ENCODE results near the gene GSAP. TPM values are rescaled to one million over a fixed set of nuclear protein-coding genes. Genes with fewer than 3 reads are reported as not detected.

The GSAP gene
- total RNA-seq, 1 experiment from 2014 or later = 0.85 TPM

GRCh38 chr7:77354914-77355313, 61.2 kb downstream of the GSAP start:
- POLR2A ChIA-PET = interaction anchor here (0.7 kb wide), 1 partner anchor 78 kb away, joined by 6 read pairs; no protein-coding TSS in a partner anchor
- Histone ChIP-seq H3K27ac (ENCODE audit: low read length) (no peak overlapping the region), H3K27me3 (ENCODE audit: control insufficient read depth, insufficient read depth, low read length) (peaks cover 28% of the 10 kb centered on the region), H3K9me3 (ENCODE audit: control insufficient read depth, insufficient read depth, low read depth, low read length) (no peaks in the 10 kb centered on the region), H3K4me1 (ENCODE audit: control insufficient read depth, insufficient read depth, low read length) (no peaks in the 10 kb centered on the region), H3K36me3 (ENCODE audit: control insufficient read depth, insufficient read depth, low read length) (no peaks in the 10 kb centered on the region), H3K4me3 (ENCODE audit: low read depth in 2 of 2, low read length in 2 of 2) (no peak overlapping the region)
- CTCF ChIA-PET = interaction anchor here (0.6 kb wide), 1 partner anchor 1127 kb away, joined by 5 read pairs; no protein-coding TSS in a partner anchor
- no TSS peak for BruUV-seq (replicated peaks)
- no peak for ATAC-seq
- intact Hi-C loops (cut with micrococcal nuclease; ENCODE audit: unreplicated experiment) = no loop called here
- DNase-seq (ENCODE audit: low read depth, low spot score) = no peak
- TF ChIP-seq POLR2AphosphoS5 (IDR thresholded peaks at IDR 0.05; ENCODE audit: low read depth, low read length) (no peak), SIN3A (IDR thresholded peaks at IDR 0.05; ENCODE audit: borderline replicate concordance, insufficient read depth, low read depth, low read length) (no peak), REST (IDR thresholded peaks at IDR 0.05; ENCODE audit: insufficient read depth in 1 of 2, low read depth in 2 of 2, low read length in 1 of 2) (no peak), TCF7L2 (IDR thresholded peaks at IDR 0.05; ENCODE audit: low read depth, low read length) (no peak)
- TF ChIP-seq, protein P1, sequence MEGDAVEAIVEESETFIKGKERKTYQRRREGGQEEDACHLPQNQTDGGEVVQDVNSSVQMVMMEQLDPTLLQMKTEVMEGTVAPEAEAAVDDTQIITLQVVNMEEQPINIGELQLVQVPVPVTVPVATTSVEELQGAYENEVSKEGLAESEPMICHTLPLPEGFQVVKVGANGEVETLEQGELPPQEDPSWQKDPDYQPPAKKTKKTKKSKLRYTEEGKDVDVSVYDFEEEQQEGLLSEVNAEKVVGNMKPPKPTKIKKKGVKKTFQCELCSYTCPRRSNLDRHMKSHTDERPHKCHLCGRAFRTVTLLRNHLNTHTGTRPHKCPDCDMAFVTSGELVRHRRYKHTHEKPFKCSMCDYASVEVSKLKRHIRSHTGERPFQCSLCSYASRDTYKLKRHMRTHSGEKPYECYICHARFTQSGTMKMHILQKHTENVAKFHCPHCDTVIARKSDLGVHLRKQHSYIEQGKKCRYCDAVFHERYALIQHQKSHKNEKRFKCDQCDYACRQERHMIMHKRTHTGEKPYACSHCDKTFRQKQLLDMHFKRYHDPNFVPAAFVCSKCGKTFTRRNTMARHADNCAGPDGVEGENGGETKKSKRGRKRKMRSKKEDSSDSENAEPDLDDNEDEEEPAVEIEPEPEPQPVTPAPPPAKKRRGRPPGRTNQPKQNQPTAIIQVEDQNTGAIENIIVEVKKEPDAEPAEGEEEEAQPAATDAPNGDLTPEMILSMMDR (IDR thresholded peaks at IDR 0.05) = no peak
- in situ Hi-C loops (cut with HindIII; ENCODE audit: low pct_unique_long_range_greater_than_20kb, low sequenced_read_pairs) = no loop called here

- no TSS peak for BruUV-seq (replicated peaks)
- ChIA-PET POLR2A (interaction anchor here (0.6 to 0.7 kb wide), 2 partner anchors 78 to 928 kb away, joined by 3 to 6 read pairs; no protein-coding TSS in a partner anchor), CTCF (interaction anchor here (0.6 kb wide), 1 partner anchor 1126 kb away, joined by 5 read pairs; no protein-coding TSS in a partner anchor)
- TF ChIP-seq, protein P1 (IDR thresholded peaks at IDR 0.05) = no peak
- TF ChIP-seq REST (IDR thresholded peaks at IDR 0.05; ENCODE audit: insufficient read depth in 1 of 2, low read depth in 2 of 2, low read length in 1 of 2) (no peak), POLR2AphosphoS5 (IDR thresholded peaks at IDR 0.05; ENCODE audit: low read depth, low read length) (no peak), TCF7L2 (IDR thresholded peaks at IDR 0.05; ENCODE audit: low read depth, low read length) (no peak), SIN3A (IDR thresholded peaks at IDR 0.05; ENCODE audit: borderline replicate concordance, insufficient read depth, low read depth, low read length) (no peak)
- in situ Hi-C loops (cut with HindIII; ENCODE audit: low pct_unique_long_range_greater_than_20kb, low sequenced_read_pairs) = no loop called here
- Histone ChIP-seq H3K27me3 (ENCODE audit: control insufficient read depth, insufficient read depth, low read length) (peaks cover 28% of the 10 kb centered on the region), H3K4me1 (ENCODE audit: control insufficient read depth, insufficient read depth, low read length) (no peaks in the 10 kb centered on the region), H3K4me3 (ENCODE audit: low read depth in 2 of 2, low read length in 2 of 2) (no peak overlapping the region), H3K27ac (ENCODE audit: low read length) (no peak overlapping the region), H3K36me3 (ENCODE audit: control insufficient read depth, insufficient read depth, low read length) (no peaks in the 10 kb centered on the region), H3K9me3 (ENCODE audit: control insufficient read depth, insufficient read depth, low read depth, low read length) (no peaks in the 10 kb centered on the region)
- intact Hi-C loops (cut with micrococcal nuclease; ENCODE audit: unreplicated experiment) = no loop called here
- DNase-seq (ENCODE audit: low read depth, low spot score) (no peak), ATAC-seq (no peak)
Observed at GRCh38 chr7:77354484-77354883, 61.7 kb downstream of the GSAP start.

Data from Panc1 (cell line).